GM12872 (cell line): ENCODE results near the gene FGF22.
A peak's percentile ranks its signal among the peaks of the same experiment; 100 is the strongest.

Experiments used
- CTCF ChIP-seq: IDR thresholded peaks from 3 replicates; pipeline ENCODE4 v1.5.1; 2011; ENCODE audit warnings: low read depth, mild to moderate bottlenecking, low read length, moderate library complexity; ENCODE audit not compliant: insufficient read depth

The FGF22 gene

DNA sequence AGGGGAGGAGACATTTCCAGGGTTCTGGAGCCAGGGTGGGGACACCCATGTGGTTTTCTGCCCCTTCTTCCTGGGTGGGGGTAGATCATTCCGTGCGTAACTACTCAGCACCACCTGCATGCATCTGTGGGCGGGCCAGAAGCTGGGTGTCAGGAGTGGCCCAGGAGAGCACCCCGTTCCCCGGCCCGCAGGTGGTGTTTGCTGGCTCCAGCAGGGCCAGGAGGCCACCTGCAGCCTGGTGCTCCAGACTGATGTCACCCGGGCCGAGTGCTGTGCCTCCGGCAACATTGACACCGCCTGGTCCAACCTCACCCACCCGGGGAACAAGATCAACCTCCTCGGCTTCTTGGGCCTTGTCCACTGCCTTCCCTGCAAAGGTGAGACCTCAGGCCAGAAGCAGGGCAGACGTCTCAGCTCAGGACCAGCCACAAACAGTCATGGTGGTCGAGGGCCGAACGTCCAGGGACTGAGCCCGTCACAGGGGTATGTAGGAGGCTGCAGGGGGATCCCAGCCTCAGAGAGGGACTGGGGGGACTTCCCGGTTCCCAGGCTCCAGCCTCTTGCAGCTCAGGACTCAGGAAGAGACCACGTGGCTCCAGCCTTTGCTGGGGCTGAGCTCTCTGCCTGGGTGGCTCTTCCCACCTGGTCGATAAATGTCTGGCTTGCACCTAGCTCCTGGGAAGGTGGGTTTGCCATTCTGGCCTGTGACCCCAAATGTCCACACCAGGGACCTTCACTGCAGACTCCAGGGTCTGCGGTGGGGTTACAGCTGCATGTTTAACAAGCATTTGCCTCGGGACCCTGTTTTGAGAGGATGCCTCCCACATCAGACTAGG is 38.1 kb downstream of the FGF22 start:
- TF ChIP-seq CTCF, result no peak

DNA sequence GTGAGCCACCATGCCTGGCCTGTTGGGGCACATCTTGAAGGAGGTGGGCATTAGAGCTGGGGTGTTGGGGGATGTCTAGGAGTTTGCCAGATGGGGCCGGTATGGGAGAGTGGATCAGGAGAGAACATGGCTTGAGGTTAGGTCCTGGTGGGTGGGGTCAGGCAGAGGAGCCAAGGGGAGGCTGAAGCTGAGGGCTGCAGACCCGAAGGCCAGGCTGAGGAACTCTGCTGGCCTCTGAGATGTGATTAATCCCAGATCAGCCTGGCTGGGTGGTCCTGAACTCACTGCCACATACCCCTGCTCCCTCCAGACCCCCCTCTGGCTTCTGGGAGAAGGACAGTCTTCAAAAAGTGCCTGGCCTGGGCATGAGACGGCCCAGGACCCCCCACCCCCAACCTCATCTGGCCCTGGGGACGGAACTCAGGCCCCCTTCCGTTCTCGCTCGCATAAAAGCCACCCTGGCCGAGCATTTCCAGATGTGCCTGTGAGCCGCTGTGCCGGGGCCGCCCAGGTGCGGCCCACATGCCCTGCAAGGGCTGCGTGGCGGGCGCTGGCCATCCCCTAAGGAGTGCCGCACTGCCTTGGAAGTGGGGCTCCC is 39.2 kb downstream of the FGF22 start:
- TF ChIP-seq CTCF, result no peak

DNA sequence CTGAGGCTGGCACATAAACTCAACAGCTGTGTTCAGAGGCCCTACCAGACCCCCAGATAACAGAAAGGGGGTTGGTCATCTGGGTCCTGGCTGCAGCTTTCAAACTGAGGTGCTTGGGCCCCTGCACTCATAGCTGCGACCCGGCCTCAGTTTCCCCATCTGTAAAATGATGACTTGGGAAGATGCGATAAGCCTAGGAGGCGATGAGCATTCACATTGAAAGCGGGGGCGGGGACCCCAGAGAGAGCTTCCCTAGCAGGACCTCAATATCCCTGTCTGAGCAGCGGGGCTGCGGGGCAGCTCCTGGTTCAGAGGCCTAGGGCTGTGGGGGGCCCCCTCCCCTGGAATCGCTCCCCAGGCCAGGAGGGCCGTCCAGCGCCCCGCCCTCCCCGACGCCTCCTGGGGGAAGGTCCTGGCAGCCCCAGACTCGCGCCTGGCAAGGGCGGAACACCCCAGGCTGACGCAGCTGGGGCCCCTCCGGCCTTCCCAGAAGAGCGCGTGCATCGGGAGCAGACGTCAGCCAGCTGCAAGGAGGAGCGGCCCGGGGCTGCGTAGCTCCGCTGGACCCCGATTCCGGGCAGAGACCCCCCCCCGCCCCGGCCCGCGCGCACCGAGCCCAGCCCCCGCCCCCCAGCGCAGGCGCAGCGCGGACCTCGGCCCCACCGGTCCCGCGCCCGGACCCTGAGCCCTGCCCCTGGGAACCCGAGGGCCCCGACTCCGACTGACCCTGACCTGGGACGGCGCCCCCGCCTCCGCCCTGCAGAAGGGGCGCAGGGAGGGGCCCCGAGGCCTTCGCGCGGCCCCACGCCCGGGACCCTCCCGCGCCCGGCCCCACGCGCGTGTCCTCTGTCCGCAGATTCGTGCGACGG is 40.0 kb downstream of the FGF22 start:
- TF ChIP-seq CTCF, result no peak

DNA sequence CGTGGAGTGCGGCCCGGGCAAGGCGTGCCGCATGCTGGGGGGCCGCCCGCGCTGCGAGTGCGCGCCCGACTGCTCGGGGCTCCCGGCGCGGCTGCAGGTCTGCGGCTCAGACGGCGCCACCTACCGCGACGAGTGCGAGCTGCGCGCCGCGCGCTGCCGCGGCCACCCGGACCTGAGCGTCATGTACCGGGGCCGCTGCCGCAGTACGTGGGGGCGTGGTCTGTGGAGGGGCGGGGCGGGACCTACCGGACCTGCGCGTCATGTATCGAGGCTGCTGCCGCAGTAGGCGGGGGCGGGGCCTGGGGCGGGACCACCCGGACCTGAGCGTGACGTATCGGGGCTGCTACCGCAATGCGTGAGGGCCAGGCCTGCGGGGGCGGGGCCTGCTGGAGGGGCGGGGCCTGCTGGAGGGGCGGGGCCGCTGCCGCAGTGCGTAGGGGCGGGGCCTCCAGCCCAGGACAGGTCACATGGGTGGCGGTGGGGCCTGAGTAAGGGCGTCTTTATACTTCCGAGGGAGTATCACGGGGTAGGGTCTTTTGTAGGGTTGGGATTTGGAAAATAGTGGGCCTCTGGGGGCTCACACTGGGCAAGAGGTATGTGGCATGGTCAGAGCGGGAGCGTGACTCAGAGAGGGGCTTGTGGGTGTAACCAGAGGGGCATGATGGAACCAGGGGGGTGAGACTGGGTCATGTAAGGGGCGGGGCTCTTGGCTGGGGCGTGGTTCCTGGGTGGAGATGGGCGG is 40.8 kb downstream of the FGF22 start:
- TF ChIP-seq CTCF, result peak; percentile 41; the same call in 2 of the 3 replicates

GRCh38 chr19:681029-682019 is 41.6 kb downstream of the FGF22 start:
- TF ChIP-seq CTCF, result no peak

DNA sequence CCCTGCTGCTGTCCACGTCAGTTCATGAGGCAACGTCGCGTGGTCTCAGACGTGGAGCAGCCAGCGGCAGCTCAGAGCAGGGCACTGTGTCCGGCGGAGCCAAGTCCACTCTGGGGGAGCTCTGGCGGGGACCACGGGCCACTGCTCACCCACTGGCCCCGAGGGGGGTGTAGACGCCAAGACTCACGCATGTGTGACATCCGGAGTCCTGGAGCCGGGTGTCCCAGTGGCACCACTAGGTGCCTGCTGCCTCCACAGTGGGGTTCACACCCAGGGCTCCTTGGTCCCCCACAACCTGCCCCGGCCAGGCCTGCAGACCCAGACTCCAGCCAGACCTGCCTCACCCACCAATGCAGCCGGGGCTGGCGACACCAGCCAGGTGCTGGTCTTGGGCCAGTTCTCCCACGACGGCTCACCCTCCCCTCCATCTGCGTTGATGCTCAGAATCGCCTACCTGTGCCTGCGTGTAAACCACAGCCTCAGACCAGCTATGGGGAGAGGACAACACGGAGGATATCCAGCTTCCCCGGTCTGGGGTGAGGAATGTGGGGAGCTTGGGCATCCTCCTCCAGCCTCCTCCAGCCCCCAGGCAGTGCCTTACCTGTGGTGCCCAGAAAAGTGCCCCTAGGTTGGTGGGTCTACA is 43.1 kb downstream of the FGF22 start:
- no peak for TF ChIP-seq CTCF
